Thyroid gland (tissue), 4 donors: Measurements from ENCODE around the gene SERPINA7. TPM values are rescaled to one million over a fixed set of nuclear protein-coding genes. Genes with fewer than 3 reads are reported as not detected.
"Not testable (repeated sequence)": the region's sequence is repeated elsewhere in the genome, so short reads cannot be mapped to it uniquely, and the experiment has no call there.

Source experiments
- DNase-seq, 2 donors: peaks; one replicate each; pipeline ENCODE4 v3.0.0-alpha.2; 2019
- H3K27ac ChIP-seq, 3 donors: fragments of 200-600 bp; sonication (generic); 1 replicate in 2 of 3; 2 replicates in 1 of 3; pipeline ENCODE4 v1.5.1; 2016 to 2019; ENCODE audit warnings: mild to moderate bottlenecking in 1 of 3, moderate library complexity in 1 of 3
- H3K27me3 ChIP-seq: fragments of 200-600 bp; sonication (generic); one replicate; pipeline ENCODE4 v1.5.1; 2019
- H3K36me3 ChIP-seq, 2 donors: fragments of 200-600 bp; sonication (generic); one replicate each; pipeline ENCODE4 v1.5.1; 2016 to 2019
- H3K4me1 ChIP-seq, 2 donors: fragments of 200-600 bp; sonication (generic); one replicate each; pipeline ENCODE4 v1.5.1; 2017 to 2019
- H3K4me3 ChIP-seq, 3 donors: fragments of 200-600 bp; sonication (generic); replicated peaks in 1 of 3; 1 replicate in 2 of 3; 2 replicates in 1 of 3; pipeline ENCODE4 v1.5.1; 2016; ENCODE audit warnings: mild to moderate bottlenecking in 1 of 3
- H3K9me3 ChIP-seq: fragments of 200-600 bp; sonication (generic); one replicate; pipeline ENCODE4 v1.5.1; 2017
- POLR2A ChIP-seq, 2 donors: fragments of 450-650 bp; IDR thresholded peaks; one replicate each; pipeline ENCODE4 v1.6.1; 2017; ENCODE audit warnings: antibody characterized with exemption in 2 of 2, mild to moderate bottlenecking in 2 of 2, moderate library complexity in 1 of 2
- WGBS, 2 donors: methylation state at CpG; one replicate each; pipeline ENCODE4 v1.1.5; 2017; 5-methylcytosine and 5-hydroxymethylcytosine counted together
- intact Hi-C: fragments of 100-400 bp; cut with DNase I; formaldehyde crosslinking; loops from one replicate; pipeline ENCODE4 v1.15.1; 2023
- total RNA-seq, 4 donors: library from RNA; depleted of rRNA; stranded (reverse); fragments of >200 nt; gene quantifications; one replicate each; pipeline ENCODE4 v1.2.3, GENCODE V29; 2016
- TF ChIP-seq, protein P1 (sequence below), 6 experiments: fragments of 200-600 bp in 3 of 6; fragments of 450-650 bp in 3 of 6; sonication (generic) in 3 of 6; IDR thresholded peaks; one replicate each; pipeline ENCODE4 v1.5.1; 2016 to 2019; ENCODE audit warnings: antibody characterized with exemption in 6 of 6, mild to moderate bottlenecking in 2 of 6, inconsistent platforms in 1 of 6, moderate library complexity in 1 of 6

SERPINA7 gene
- total RNA-seq, 4 donors from 2014 or later: not detected

DNA sequence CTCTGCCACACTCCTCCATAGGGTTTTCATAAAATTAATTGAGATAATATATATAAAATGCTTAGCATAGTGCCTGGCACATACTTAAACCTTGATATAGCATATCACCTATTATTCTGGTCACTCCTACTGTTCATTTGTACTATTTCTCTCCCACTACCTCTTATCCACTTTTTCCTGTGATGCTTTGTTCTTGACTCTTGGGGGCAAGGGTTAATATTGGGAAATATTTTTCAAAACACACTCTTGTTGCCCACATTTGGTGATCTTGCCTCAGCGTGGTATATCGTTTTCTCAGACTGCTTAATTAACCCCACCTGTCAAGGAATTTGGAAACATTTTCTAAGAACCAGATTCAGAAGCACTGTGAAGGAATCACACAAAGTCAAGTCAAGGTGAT is 16.3 kb downstream of the SERPINA7 start:
- H3K36me3 ChIP-seq: no peaks in the 10 kb centered on the region
- H3K9me3 ChIP-seq: no peaks in the 10 kb centered on the region
- H3K4me3 ChIP-seq: no peak overlapping the region
- no peak overlapping the region for H3K27ac ChIP-seq
- 91% methylated on average over 2 of the region's 2 CpGs for WGBS, 2 donors
- no peaks in the 10 kb centered on the region for H3K27me3 ChIP-seq
- DNase-seq: no peak
- no peak for TF ChIP-seq POLR2A (IDR thresholded peaks at IDR 0.05)
- TF ChIP-seq, protein P1, sequence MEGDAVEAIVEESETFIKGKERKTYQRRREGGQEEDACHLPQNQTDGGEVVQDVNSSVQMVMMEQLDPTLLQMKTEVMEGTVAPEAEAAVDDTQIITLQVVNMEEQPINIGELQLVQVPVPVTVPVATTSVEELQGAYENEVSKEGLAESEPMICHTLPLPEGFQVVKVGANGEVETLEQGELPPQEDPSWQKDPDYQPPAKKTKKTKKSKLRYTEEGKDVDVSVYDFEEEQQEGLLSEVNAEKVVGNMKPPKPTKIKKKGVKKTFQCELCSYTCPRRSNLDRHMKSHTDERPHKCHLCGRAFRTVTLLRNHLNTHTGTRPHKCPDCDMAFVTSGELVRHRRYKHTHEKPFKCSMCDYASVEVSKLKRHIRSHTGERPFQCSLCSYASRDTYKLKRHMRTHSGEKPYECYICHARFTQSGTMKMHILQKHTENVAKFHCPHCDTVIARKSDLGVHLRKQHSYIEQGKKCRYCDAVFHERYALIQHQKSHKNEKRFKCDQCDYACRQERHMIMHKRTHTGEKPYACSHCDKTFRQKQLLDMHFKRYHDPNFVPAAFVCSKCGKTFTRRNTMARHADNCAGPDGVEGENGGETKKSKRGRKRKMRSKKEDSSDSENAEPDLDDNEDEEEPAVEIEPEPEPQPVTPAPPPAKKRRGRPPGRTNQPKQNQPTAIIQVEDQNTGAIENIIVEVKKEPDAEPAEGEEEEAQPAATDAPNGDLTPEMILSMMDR (IDR thresholded peaks at IDR 0.05): no peak
- no peaks in the 10 kb centered on the region for H3K4me1 ChIP-seq
- intact Hi-C loops: no loop called here

DNA sequence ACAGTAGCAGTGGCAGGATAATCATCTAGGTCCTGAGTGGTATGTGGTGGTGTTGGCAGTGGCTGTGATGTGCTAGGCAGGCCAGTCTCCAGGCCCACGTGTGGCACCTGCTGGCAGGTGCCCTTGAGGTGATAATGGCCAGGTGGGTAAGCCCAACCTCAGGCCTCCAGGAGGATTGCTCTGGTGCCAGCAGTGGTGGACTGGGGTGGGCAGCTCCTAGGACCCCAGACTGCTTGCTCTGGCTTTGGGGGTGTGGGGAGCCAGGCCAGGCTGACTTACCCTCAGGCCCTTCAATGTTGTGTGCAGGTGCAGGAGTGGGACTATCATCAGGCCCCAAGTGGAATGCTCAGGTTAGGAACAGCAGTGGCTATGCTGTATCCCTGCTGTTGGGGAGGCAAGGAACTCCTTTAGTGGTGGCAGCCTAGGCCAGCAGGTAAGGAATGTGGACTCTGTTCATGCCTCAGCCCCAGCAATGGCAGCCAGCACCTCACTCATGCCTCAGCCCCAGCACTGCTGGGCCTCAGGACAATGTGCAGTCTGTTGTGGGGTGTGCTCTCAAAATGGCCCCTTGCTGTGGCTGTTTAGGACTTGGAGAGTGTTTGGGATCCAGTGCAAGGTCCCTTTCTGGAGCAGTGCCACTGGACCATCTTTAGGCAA is 24.3 kb downstream of the SERPINA7 start:
- no peak overlapping the region for H3K27ac ChIP-seq
- no peaks in the 10 kb centered on the region for H3K27me3 ChIP-seq
- no peak overlapping the region for H3K4me3 ChIP-seq
- DNase-seq: no peak
- TF ChIP-seq, protein P1 (IDR thresholded peaks at IDR 0.05): no peak
- no peak for TF ChIP-seq POLR2A (IDR thresholded peaks at IDR 0.05)
- intact Hi-C loops: no loop called here
- H3K36me3 ChIP-seq: no peaks in the 10 kb centered on the region
- no peaks in the 10 kb centered on the region for H3K9me3 ChIP-seq
- no peaks in the 10 kb centered on the region for H3K4me1 ChIP-seq
- no CpG with 5 or more reads among the region's 1 CpG for WGBS, 2 donors

DNA sequence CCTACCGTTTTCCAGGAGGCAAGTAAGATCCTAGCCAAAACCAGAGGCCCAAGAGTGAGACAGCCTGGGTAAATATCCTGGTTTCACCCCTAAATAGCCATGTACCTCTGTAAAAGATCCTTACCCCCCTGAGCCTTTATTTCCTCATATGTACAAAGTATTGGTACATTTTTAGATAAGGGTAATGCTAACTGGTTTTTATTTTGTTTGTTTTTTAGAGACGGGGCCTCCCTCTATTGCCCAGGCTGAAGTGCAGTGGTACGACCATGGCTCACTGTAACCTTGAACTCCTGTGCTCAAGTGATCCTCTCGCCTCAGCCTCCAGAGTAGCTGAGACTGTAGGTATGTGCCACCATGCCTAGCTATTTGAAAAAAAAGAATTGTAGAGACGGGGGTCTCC is 29.4 kb downstream of the SERPINA7 start:
- WGBS, 2 donors: 87 to 89% methylated on average over 4 to 5 of the region's 5 CpGs
- no peaks in the 10 kb centered on the region for H3K9me3 ChIP-seq
- no peaks in the 10 kb centered on the region for H3K4me1 ChIP-seq
- intact Hi-C loops: no loop called here
- H3K27me3 ChIP-seq: no peaks in the 10 kb centered on the region
- no peaks in the 10 kb centered on the region for H3K36me3 ChIP-seq
- H3K4me3 ChIP-seq: no peak overlapping the region
- DNase-seq: no peak
- TF ChIP-seq POLR2A (IDR thresholded peaks at IDR 0.05): no peak
- TF ChIP-seq, protein P1 (IDR thresholded peaks at IDR 0.05): no peak
- H3K27ac ChIP-seq: no peak overlapping the region

DNA sequence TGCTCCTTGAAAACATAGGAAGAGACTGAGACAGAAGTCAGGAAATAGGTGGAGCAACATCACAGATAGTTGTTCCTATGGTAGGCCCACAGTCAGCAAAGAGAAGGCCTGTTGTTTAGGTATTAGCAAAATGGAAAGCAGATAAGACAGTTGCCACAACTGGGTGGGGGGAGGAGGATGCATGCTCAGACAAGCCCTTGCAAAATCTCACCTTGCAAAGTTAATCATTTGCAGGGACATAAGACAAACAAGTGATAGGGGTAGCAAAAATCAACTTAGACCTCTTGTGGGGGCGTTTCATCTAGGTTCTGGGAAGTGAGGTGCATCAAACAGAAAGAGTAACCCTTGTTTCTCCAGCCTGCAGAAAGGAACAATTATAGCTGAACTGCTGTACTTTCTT is 30.7 kb downstream of the SERPINA7 start:
- Histone ChIP-seq H3K9me3 (no peaks in the 10 kb centered on the region), H3K4me3 (no peak overlapping the region), H3K4me1 (no peaks in the 10 kb centered on the region), H3K27ac (no peak overlapping the region), H3K27me3 (no peaks in the 10 kb centered on the region), H3K36me3 (no peaks in the 10 kb centered on the region)
- intact Hi-C loops: no loop called here
- WGBS, 2 donors: 11 to 29% methylated on average over 1 of the region's 1 CpG
- no peak for DNase-seq
- TF ChIP-seq, protein P1 (IDR thresholded peaks at IDR 0.05): no peak
- no peak for TF ChIP-seq POLR2A (IDR thresholded peaks at IDR 0.05)

DNA sequence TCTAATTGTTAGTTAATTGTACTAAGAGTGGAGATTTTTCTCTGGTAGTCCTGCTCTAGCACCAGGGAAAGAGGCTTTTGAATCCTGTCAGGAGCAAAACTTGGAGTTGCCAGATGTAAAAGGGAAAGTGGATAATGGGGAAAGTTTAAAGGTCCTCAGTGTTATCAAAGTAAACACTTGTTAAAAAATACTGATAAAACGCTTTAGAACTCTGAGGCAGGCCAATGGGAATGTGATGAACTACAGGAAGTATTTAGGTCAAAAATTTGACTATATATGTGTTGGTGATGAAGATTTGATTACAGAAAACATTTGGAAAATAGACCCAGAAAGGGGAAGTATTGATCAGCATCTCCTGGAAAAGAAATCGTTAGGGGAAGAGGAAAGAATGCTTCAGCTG is 32.8 kb downstream of the SERPINA7 start:
- Histone ChIP-seq H3K36me3 (no peaks in the 10 kb centered on the region), H3K4me1 (no peaks in the 10 kb centered on the region), H3K27ac (no peak overlapping the region), H3K9me3 (no peaks in the 10 kb centered on the region), H3K27me3 (no peaks in the 10 kb centered on the region), H3K4me3 (no peak overlapping the region)
- no peak for DNase-seq
- TF ChIP-seq, protein P1 (IDR thresholded peaks at IDR 0.05): no peak
- no peak for TF ChIP-seq POLR2A (IDR thresholded peaks at IDR 0.05)
- intact Hi-C loops: no loop called here
- WGBS, 2 donors: 65 to 67% methylated on average over 2 of the region's 2 CpGs

DNA sequence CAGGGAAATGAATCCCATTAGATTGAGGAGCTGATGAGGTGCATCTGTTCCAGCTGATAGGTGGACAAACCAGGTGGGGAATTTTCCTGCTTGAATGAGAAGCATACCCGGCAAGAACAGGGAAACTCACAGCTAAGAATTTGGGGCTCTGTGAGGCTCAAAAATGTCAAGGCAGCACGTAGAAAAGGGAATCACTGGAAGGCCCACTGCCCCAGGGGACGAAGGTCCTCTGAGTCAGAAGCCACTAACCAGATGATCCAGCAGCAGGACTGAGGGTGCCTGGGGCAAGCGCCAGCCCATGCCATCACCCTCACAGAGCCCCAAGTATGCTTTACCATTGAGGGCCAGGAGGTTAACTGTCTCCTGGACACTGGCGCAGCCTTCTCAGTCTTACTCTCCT is 37.9 kb downstream of the SERPINA7 start:
- intact Hi-C loops, H3K9me3 ChIP-seq, DNase-seq, H3K4me3 ChIP-seq, H3K27me3 ChIP-seq, H3K27ac ChIP-seq, H3K36me3 ChIP-seq, H3K4me1 ChIP-seq: not testable (repeated sequence)
- 92 to 100% methylated on average over 2 to 3 of the region's 5 CpGs for WGBS, 2 donors
